DMS114 treated with DMSO at 0.1 percent for 48 hours (cell line): Measurements from ENCODE around the gene HRH3.

Source experiments
- DNase-seq: peaks from one replicate; lab custom pipeline; 2025; ENCODE audit not compliant: unreplicated experiment; lab: John Stamatoyannopoulos, UW

The HRH3 gene

DNA sequence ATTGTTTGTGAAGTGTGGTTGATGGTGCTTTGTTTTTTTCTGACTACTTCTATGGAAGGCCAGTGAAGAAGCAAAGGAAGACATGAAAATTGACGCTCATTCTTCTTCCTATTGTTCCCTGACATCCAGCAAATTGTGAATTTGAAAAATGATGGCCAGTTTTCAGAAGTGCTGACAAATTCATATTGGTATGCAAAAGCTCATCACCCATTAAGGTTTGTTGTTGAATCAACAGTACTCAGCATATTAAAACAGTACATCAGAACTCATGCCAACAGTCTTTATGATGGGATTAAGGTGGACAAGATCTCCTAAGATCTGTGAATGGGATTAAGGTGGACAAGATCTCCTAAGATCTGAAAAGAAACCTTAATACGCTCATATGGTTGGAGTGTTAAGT, 38.3 kb downstream of the HRH3 start:
- DNase-seq: no peak

GRCh38 chr20:62179162-62179504, 40.9 kb downstream of the HRH3 start:
- no peak for DNase-seq

DNA sequence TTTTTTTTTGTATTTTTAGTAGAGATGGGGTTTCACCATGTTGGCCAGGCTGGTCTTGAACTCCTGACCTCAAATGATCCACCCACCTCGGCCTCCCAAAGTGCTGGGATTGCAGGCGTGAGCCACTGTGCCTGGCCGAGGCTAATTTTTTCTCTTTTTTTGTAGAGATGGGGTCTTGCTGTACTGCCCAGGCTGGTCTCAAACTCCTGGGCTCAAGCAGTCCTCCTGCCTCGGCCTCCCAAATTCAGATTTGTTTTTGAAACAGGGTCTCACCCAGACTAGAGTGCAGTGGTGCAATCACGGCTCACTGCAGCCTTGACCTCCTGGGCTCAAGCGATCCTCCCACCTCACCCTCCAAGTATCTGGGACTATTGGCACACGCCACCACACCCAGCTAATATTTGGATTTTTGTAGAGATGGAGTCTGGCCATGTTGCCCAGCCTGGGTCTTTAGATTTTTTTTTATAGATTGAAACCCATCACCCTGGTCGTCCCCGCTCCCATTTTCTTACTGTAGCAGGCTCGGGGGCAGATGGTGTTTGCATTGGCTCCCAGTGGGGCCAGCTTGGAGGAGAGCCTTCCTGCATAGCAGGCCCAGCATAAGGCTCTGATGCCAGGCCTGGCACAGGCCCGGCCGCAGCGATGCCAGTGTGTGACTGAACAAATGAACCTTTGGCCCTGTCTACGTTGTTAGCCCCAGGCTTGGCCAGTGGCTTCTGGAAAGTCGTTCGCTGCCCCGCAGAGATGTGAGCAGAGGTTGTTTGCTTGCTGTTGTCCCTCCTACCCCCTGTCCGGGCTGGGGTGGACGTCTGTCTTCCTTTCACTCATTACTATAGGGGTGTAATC, 41.5 kb downstream of the HRH3 start:
- DNase-seq: no peak

- DNase-seq: no peak
Measured at GRCh38 chr20:62177307-62177706, 42.8 kb downstream of the HRH3 start.

- DNase-seq: no peak
Measured at GRCh38 chr20:62176866-62177265, 43.2 kb downstream of the HRH3 start.

DNA sequence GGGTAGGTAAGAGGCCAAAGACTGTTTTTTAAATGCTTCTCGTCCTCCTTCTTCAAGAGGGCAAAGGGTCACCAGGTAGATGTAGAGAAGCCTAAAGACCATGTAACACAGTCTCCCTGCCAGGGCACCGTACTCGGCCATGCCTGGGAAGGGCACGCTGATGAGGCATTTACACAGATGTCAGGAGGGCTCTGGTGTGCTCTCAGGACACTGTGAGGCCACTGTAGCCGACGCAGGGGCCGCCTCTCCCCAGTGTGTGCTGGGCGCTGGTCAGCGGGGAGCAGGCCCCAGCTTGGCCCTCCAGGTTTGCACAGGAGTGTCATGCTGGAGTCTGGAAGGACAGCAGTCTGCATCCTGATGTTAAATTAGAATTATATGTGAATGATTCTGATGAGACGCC, 44.4 kb downstream of the HRH3 start:
- DNase-seq: no peak

DNA sequence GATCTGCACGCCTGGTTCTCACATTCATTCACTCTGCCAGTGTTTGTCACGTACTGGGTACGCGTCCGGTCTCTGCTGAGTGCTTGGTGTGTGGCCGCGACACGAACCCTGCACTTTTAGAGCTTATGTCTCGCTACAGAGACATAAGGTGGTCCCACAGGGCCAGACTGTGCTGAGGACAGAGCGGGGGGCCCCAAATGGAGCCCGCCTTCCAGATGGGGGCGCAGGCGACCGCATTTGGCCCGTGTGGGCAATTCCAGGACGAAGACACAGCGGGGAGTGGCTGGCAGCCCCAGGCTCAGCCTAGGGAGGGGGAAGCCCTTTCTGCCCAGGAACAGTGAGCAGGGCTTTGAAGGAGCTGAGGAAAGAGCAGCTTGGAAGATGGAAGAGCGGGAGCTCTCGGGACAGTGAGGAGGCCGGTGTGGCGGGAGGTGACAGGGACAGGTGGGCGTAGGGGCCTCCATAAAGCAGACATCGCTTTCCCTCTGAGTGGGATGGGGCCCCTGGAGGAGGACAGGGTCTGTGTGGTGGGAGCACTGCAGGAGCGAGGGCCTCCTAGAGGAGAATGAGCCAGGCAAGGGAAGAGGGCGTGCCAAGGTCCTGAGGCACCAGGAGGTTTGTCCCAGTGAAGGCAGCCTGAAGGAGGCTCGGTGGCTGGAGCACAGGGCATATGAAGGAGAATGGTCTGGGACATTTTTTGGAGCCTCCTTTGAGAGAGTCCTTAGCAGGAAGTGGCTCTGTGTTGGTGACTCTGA, 45.0 kb downstream of the HRH3 start:
- DNase-seq: no peak

- DNase-seq: no peak
Measured at GRCh38 chr20:62174021-62174804, 45.9 kb downstream of the HRH3 start.

- DNase-seq: no peak
Measured at GRCh38 chr20:62172666-62173065, 47.4 kb downstream of the HRH3 start.

DNA sequence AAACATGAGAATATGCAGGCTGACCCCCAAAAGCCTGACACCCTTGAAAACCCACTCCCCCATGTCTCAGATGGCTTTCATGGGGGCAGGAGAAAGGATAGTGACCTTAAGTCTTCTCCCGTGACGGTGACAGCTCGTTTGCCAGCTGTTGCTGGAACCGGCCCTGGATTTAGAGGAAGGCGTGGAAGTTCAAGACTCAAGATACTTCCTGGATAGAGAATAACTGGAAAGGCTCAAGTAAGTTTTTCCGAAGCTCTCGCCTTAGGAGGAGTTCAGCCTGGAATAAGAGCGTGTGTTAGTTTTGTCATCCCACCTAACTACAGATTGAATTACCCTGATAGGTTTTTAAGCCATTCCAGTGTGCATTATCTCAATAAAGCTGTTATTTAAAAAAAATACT, 48.8 kb downstream of the HRH3 start:
- no peak for DNase-seq

DNA sequence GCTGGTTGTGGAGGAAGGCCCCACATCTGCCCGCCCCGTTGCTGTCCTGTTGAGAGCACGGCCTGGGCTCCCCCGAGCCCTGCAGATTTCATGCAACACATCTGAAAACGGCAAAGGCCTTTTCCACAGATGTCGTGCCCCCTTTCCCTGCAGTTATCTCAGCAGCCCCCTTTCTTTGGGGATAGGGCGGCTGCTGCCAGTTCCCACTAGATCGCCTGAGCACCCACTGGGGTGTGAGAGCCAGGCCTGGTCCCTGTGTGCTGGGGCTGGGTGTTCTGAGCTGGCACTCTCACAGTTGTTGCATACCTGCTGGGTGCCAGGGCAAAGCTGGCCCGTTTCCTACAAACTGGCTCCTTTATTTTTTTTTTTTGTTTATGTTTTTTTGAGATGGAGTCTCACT, 49.5 kb downstream of the HRH3 start:
- DNase-seq: no peak

DNA sequence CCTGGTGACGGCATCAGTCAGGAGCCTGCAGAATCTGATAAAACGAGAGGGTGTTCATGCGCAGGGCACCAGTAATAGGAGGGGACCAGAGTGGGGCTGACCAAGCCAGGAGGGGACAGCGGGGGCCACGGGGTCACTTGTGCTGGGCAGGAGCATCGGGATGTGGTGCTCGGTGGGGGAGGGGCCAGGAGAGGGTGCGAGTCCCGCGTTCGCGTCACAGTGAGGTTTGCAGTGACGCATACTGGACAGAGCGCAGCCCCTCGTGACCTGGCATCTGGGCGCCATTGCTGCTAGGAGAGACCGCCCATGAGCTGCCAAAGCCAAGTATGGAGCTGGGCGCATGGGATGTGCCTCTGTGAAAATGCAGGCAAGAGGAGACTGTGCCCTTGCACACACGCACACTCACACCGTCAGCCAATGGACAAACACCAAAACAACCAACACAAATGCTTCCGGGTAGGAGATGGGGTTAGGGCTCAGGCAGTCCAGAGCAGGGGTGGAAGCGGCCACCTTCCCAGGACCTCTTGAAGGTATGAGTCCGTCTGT, 51.1 kb downstream of the HRH3 start:
- DNase-seq: no peak

DNA sequence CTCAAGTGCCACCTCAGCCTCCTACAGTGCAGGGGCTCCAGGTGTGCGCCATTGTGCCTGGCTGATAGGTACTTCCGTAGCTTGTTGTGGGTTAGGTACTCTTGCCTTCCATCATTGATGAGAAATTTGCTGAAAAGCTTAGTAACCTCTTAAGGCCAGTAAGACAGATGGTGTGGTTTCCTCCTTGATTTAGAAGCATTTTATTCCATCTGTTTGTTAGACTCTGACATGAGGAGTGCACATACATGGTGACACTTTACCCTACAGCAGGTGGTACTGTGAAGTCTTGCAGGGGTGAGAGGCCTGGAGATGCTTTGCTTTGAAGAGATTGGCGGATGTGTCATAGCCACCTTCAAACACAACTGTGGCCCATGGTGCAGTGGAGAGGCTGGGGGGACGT, 52.0 kb downstream of the HRH3 start:
- no peak for DNase-seq

- no peak for DNase-seq
Measured at GRCh38 chr20:62167474-62167873, 52.6 kb downstream of the HRH3 start.

GRCh38 chr20:62165762-62166399, 54.2 kb downstream of the HRH3 start:
- DNase-seq: no peak
